ENCODE data around the gene FAM136A. TPM values are rescaled to one million over a fixed set of nuclear protein-coding genes. Genes with fewer than 3 reads are reported as not detected.

The FAM136A gene
- total and polyA plus RNA-seq, 2 of the 13 experiments (the other 11 are each of a cell fraction or from before 2014, with no cell fraction given) = 77.8 to 126 TPM

DNA sequence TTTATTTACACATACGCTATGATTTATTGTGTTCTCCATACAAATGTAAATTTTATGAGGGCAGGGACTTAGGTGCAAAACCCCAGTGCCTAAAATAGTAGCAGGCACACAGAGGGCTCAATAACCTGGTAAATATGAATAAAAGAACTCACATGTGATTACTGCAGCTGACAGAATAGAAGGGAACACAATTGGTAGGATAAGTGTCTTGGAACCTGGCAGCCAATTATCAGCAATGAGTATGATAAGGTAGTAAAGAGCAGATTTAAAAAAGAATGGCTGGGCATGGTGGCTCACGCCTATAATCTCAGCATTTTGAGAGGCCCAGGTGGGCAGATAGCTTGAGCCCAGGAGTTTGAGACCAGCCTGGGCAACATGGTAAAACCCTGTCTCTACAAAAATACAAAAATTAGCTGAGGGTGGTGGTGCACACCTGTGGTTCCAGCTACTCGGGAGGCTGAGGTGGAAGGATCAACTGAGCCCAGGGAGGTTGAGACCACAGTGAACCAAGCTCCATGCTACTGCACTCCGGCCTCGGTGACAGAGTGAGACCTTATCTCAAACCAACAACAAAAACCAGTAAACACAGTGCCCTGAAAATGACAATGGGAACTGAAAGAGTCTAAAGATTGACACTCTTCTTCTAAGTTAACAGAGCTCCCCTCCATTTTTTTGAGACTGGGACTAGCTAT, 18.2 kb downstream of the FAM136A start:
- Histone ChIP-seq H3K4me1 (ENCODE audit: insufficient read depth, low read length) (0 out of 2 replicates have a peak, but pooled peaks cover 21% of the 10 kb centered on the region), H3K36me3 (replicated peaks in 1 of 2; ENCODE audit: control insufficient read depth in 1 of 2, insufficient read depth in 2 of 2, low read length in 2 of 2) (peaks cover 25 to 76% of the 10 kb centered on the region in 2 experiments), H3K4me3 (replicated peaks in 1 of 3; ENCODE audit: insufficient read depth in 1 of 3, low read depth in 2 of 3, low read length in 3 of 3) (no peak overlapping the region), H3K9ac (ENCODE audit: insufficient read depth, low read depth, low read length) (no peak overlapping the region), H3K27me3 (ENCODE audit: control insufficient read depth in 1 of 2, insufficient read depth in 2 of 2, low read length in 2 of 2) (no peaks in the 10 kb centered on the region), H2AFZ (ENCODE audit: low read length) (no peak overlapping the region), H3K79me2 (ENCODE audit: insufficient read depth, low read length) (peaks cover 39% of the 10 kb centered on the region), H4K20me1 (ENCODE audit: insufficient read depth, low read length) (no peaks in the 10 kb centered on the region), H3K9me3 (ENCODE audit: low read length) (no peaks in the 10 kb centered on the region), H3K4me2 (ENCODE audit: low read depth, low read length) (no peak overlapping the region), H3K27ac (ENCODE audit: extremely low read length, insufficient read depth, low read length) (no peak overlapping the region)
- no peak for DNase-seq (ENCODE audit: low spot score)
- 97% methylated on average over 5 of the region's 5 CpGs for WGBS (ENCODE audit: low lambda C conversion rate)
- FAIRE-seq = no peak
- in situ Hi-C loops (cut with HindIII; ENCODE audit: extremely low pct_ligation_motif_present, low pct_unique_long_range_greater_than_20kb) = no loop called here
- TF ChIP-seq RBFOX2 (IDR thresholded peaks at IDR 0.05; ENCODE audit: low read depth, low read length) (0 out of 2 replicates have a peak, but pooled peaks have one; percentile 21), SSRP1 (CRISPR knock-in tag; IDR thresholded peaks at IDR 0.05) (0 out of 2 replicates have a peak, but pooled peaks have one; percentile 45)
- TF ChIP-seq, protein P1, sequence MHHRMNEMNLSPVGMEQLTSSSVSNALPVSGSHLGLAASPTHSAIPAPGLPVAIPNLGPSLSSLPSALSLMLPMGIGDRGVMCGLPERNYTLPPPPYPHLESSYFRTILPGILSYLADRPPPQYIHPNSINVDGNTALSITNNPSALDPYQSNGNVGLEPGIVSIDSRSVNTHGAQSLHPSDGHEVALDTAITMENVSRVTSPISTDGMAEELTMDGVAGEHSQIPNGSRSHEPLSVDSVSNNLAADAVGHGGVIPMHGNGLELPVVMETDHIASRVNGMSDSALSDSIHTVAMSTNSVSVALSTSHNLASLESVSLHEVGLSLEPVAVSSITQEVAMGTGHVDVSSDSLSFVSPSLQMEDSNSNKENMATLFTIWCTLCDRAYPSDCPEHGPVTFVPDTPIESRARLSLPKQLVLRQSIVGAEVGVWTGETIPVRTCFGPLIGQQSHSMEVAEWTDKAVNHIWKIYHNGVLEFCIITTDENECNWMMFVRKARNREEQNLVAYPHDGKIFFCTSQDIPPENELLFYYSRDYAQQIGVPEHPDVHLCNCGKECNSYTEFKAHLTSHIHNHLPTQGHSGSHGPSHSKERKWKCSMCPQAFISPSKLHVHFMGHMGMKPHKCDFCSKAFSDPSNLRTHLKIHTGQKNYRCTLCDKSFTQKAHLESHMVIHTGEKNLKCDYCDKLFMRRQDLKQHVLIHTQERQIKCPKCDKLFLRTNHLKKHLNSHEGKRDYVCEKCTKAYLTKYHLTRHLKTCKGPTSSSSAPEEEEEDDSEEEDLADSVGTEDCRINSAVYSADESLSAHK (CRISPR knock-in tag; IDR thresholded peaks at IDR 0.05; ENCODE audit: borderline replicate concordance) = no peak
- BruUV-seq (replicated peaks) = no TSS peak
- ChIA-PET CTCF (ENCODE audit: low intra/inter-chr PET ratio, low total read pairs) (no interaction called here), POLR2A (interaction anchor here (1.1 to 4.9 kb wide), 4 partner anchors 10 to 26 kb away, joined by 3 to 40 read pairs (median 4); partner anchors contain the start of genes PCYOX1 and SNRPG)
- intact Hi-C loops (cut with micrococcal nuclease; ENCODE audit: unreplicated experiment) = no loop called here
- ATAC-seq = peak; percentile 14; the same call in 1 of the 3 replicates

DNA sequence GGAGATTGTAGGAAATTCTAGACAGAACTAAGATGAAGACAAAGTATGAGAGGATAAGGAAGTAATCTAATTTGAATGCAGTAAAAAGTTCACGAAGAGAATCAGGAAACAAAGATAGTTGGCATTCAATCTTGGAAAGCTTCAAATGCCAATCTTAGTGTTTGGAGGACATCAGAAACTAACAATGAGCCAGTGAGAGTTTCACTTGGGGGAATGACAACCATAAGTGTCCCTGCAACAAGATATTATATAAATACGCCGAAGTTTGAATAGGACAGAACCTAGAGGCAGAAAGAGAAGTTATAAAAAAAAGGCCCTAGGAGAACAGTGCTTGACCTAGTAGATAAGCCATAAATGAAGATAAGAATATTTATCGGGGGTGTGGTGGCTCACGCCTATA, 19.4 kb downstream of the FAM136A start:
- H3K36me3 ChIP-seq (replicated peaks in 1 of 2; ENCODE audit: control insufficient read depth in 1 of 2, insufficient read depth in 2 of 2, low read length in 2 of 2) = peaks cover 24 to 76% of the 10 kb centered on the region in 2 experiments
- no peaks in the 10 kb centered on the region for H3K27me3 ChIP-seq (ENCODE audit: control insufficient read depth in 1 of 2, insufficient read depth in 2 of 2, low read length in 2 of 2)
- no peaks in the 10 kb centered on the region for H4K20me1 ChIP-seq (ENCODE audit: insufficient read depth, low read length)
- DNase-seq (ENCODE audit: low spot score) = no peak
- H3K4me1 ChIP-seq (ENCODE audit: insufficient read depth, low read length) = 0 out of 2 replicates have a peak, but pooled peaks cover 15% of the 10 kb centered on the region
- no peak overlapping the region for H3K4me2 ChIP-seq (ENCODE audit: low read depth, low read length)
- H3K79me2 ChIP-seq (ENCODE audit: insufficient read depth, low read length) = peaks cover 31% of the 10 kb centered on the region
- no peak for ATAC-seq
- no peak overlapping the region for H2AFZ ChIP-seq (ENCODE audit: low read length)
- no peaks in the 10 kb centered on the region for H3K9me3 ChIP-seq (ENCODE audit: low read length)
- H3K4me3 ChIP-seq (replicated peaks in 1 of 3; ENCODE audit: insufficient read depth in 1 of 3, low read depth in 2 of 3, low read length in 3 of 3) = no peak overlapping the region
- H3K9ac ChIP-seq (ENCODE audit: insufficient read depth, low read depth, low read length) = no peak overlapping the region
- TF ChIP-seq, protein P2, sequence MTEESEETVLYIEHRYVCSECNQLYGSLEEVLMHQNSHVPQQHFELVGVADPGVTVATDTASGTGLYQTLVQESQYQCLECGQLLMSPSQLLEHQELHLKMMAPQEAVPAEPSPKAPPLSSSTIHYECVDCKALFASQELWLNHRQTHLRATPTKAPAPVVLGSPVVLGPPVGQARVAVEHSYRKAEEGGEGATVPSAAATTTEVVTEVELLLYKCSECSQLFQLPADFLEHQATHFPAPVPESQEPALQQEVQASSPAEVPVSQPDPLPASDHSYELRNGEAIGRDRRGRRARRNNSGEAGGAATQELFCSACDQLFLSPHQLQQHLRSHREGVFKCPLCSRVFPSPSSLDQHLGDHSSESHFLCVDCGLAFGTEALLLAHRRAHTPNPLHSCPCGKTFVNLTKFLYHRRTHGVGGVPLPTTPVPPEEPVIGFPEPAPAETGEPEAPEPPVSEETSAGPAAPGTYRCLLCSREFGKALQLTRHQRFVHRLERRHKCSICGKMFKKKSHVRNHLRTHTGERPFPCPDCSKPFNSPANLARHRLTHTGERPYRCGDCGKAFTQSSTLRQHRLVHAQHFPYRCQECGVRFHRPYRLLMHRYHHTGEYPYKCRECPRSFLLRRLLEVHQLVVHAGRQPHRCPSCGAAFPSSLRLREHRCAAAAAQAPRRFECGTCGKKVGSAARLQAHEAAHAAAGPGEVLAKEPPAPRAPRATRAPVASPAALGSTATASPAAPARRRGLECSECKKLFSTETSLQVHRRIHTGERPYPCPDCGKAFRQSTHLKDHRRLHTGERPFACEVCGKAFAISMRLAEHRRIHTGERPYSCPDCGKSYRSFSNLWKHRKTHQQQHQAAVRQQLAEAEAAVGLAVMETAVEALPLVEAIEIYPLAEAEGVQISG (CRISPR knock-in tag; IDR thresholded peaks at IDR 0.05) = no peak
- no peak for TF ChIP-seq EHMT2 (IDR thresholded peaks at IDR 0.05; ENCODE audit: borderline replicate concordance, low read depth, low read length)
- TF ChIP-seq DNMT1 (CRISPR knock-in tag; IDR thresholded peaks at IDR 0.05) = no peak
- no peak for TF ChIP-seq DPF2 (CRISPR knock-in tag; IDR thresholded peaks at IDR 0.05; ENCODE audit: borderline replicate concordance, low read depth)
- no peak overlapping the region for H3K27ac ChIP-seq (ENCODE audit: extremely low read length, insufficient read depth, low read length)
- no TSS peak for BruUV-seq (replicated peaks)
- POLR2A ChIA-PET = interaction anchor here (1.4 to 4.9 kb wide), 3 partner anchors 11 to 24 kb away, joined by 5 to 40 read pairs (median 5); partner anchors contain the start of genes PCYOX1 and SNRPG
- CTCF ChIA-PET (ENCODE audit: low intra/inter-chr PET ratio, low total read pairs) = no interaction called here
- 97% methylated on average over 5 of the region's 5 CpGs for WGBS (ENCODE audit: low lambda C conversion rate)
- intact Hi-C loops (cut with micrococcal nuclease; ENCODE audit: unreplicated experiment) (no loop called here), in situ Hi-C loops (cut with HindIII; ENCODE audit: extremely low pct_ligation_motif_present, low pct_unique_long_range_greater_than_20kb) (no loop called here)
- FAIRE-seq = no peak

All from HepG2 (cell line).